Choroid plexus epithelial cell (primary cell): ENCODE results near the gene PTN.

Experiments
- DNase-seq: peaks from one replicate; pipeline ENCODE4 v3.0.0-alpha.2; 2010; ENCODE audit warnings: low read depth
- H3K4me3 ChIP-seq: 2 replicates; pipeline ENCODE4 v1.5.1; 2011; ENCODE audit warnings: low read depth, mild to moderate bottlenecking, control low read depth, low read length, moderate library complexity
- CTCF ChIP-seq: conservative IDR thresholded peaks from 2 replicates; pipeline ENCODE4 v1.5.1; 2011; ENCODE audit warnings: low read depth, mild to moderate bottlenecking, control low read depth, inconsistent platforms, low read length, moderate library complexity

PTN gene

GRCh38 chr7:137304624-137305235 lies 38.8 kb downstream of the PTN start:
- H3K4me3 ChIP-seq = no peak overlapping the region
- no peak for DNase-seq
- no peak for TF ChIP-seq CTCF

- no peak for DNase-seq
- TF ChIP-seq CTCF = no peak
- H3K4me3 ChIP-seq = no peak overlapping the region
Measured at GRCh38 chr7:137304165-137304564, 39.4 kb downstream of the PTN start.

GRCh38 chr7:137302081-137302480 lies 41.5 kb downstream of the PTN start:
- TF ChIP-seq CTCF = no peak
- no peak overlapping the region for H3K4me3 ChIP-seq
- DNase-seq = no peak

- TF ChIP-seq CTCF = no peak
- DNase-seq = no peak
Measured at GRCh38 chr7:137298464-137298794, 45.1 kb downstream of the PTN start.

GRCh38 chr7:137297551-137298463 lies 45.7 kb downstream of the PTN start:
- TF ChIP-seq CTCF = no peak
- DNase-seq = no peak
- no peak overlapping the region for H3K4me3 ChIP-seq

More at GRCh38 chr7:137298464-137298794, 45.1 kb downstream of the PTN start:
- H3K4me3 ChIP-seq = no peak overlapping the region

GRCh38 chr7:137296576-137296975 lies 47.0 kb downstream of the PTN start:
- no peak for TF ChIP-seq CTCF
- DNase-seq = no peak
- no peak overlapping the region for H3K4me3 ChIP-seq
